IMR-90 (cell line): ENCODE measurements around the gene DGKE. TPM values are rescaled to one million over a fixed set of nuclear protein-coding genes. Genes with fewer than 3 reads are reported as not detected.

Source experiments
- ATAC-seq: fragments of 200-7000 bp; cut with Tn5 transposase; 2 replicates; pipeline ENCODE4 v1.9.1; 2020; ENCODE audit warnings: low read depth, mild to moderate bottlenecking, moderate library complexity
- BruUV-seq: library from RNA; stranded (reverse); fragments of 400-500 nt; replicated peaks from 2 replicates; lab custom pipeline; 2021; lab: Mats Ljungman, UMichigan
- CTCF ChIA-PET: fragments of 300-600 bp; formaldehyde crosslinking; extraction: SDS; loops from one replicate; lab custom pipeline; 2021; ENCODE audit warnings: antibody characterized with exemption; lab: Yijun Ruan, JAX
- POLR2A ChIA-PET: fragments of 300-600 bp; sonication (Branson Sonifier 250); formaldehyde crosslinking; loops from one replicate; lab custom pipeline; 2022; ENCODE audit warnings: antibody characterized with exemption; ENCODE audit not compliant: unreplicated experiment; lab: Charles Lee
- DNase-seq: peaks from one replicate; pipeline ENCODE4 v3.0.0; 2013
- H2AFZ ChIP-seq: replicated peaks from 2 replicates; pipeline ENCODE3; 2013; ENCODE audit warnings: low read length, mild to moderate bottlenecking; ENCODE audit not compliant: poor library complexity
- H2AK5ac ChIP-seq: 2 replicates; pipeline ENCODE4 v1.6.1; 2013; ENCODE audit warnings: low read depth, low read length, inconsistent platforms
- H2AK9ac ChIP-seq: replicated peaks from 2 replicates; pipeline ENCODE3; 2013; ENCODE audit warnings: mild to moderate bottlenecking, low read depth, low read length, moderate library complexity; ENCODE audit not compliant: poor library complexity
- H2BK120ac ChIP-seq: 2 replicates; pipeline ENCODE4 v1.6.1; 2013; ENCODE audit warnings: low read depth, low read length, inconsistent platforms
- H2BK15ac ChIP-seq: 3 replicates; pipeline ENCODE4 v1.6.1; 2013; ENCODE audit warnings: low read depth, low read length, inconsistent platforms
- H2BK20ac ChIP-seq: 2 replicates; pipeline ENCODE4 v1.6.1; 2013; ENCODE audit warnings: low read depth, mild to moderate bottlenecking, inconsistent platforms, low read length, moderate library complexity
- H2BK5ac ChIP-seq: 2 replicates; pipeline ENCODE4 v1.6.1; 2013; ENCODE audit warnings: mild to moderate bottlenecking, low read depth, low read length, inconsistent platforms; ENCODE audit not compliant: poor library complexity, severe bottlenecking
- H3K14ac ChIP-seq: replicated peaks from 2 replicates; pipeline ENCODE4 v1.6.1; 2013; ENCODE audit warnings: low read depth, low read length, inconsistent platforms
- H3K18ac ChIP-seq: 2 replicates; pipeline ENCODE4 v1.6.1; 2013; ENCODE audit warnings: low read depth, low read length, control low read depth
- H3K23ac ChIP-seq: 2 replicates; pipeline ENCODE4 v1.6.1; 2013; ENCODE audit warnings: low read depth, low read length, inconsistent platforms
- H3K27ac ChIP-seq: 2 replicates; pipeline ENCODE4 v1.5.1; 2013; ENCODE audit warnings: mild to moderate bottlenecking, control low read depth, low read length; ENCODE audit not compliant: insufficient read depth
- H3K27me3 ChIP-seq: 2 replicates; pipeline ENCODE4 v1.6.1; 2013; ENCODE audit warnings: low read length; ENCODE audit not compliant: control insufficient read depth, insufficient read depth
- H3K36me3 ChIP-seq: 2 replicates; pipeline ENCODE4 v1.6.1; 2013; ENCODE audit warnings: low read length, mixed read lengths; ENCODE audit not compliant: control insufficient read depth, insufficient read depth
- H3K4ac ChIP-seq: 2 replicates; pipeline ENCODE4 v1.6.1; 2013; ENCODE audit warnings: low read depth, low read length, inconsistent platforms
- H3K4me1 ChIP-seq: 2 replicates; pipeline ENCODE4 v1.6.1; 2013; ENCODE audit warnings: low read length, mixed read lengths; ENCODE audit not compliant: control insufficient read depth, insufficient read depth
- H3K4me2 ChIP-seq: 2 replicates; pipeline ENCODE4 v1.6.1; 2013; ENCODE audit warnings: low read depth, mild to moderate bottlenecking, control low read depth, low read length, moderate library complexity
- H3K4me3 ChIP-seq: 2 replicates; pipeline ENCODE4 v1.5.1; 2013; ENCODE audit warnings: low read depth, mild to moderate bottlenecking, control low read depth, low read length, moderate library complexity; ENCODE audit not compliant: insufficient read depth
- H3K56ac ChIP-seq: 2 replicates; pipeline ENCODE4 v1.6.1; 2013; ENCODE audit warnings: low read length, inconsistent platforms; ENCODE audit not compliant: insufficient read depth; ENCODE audit errors: extremely low read depth
- H3K79me1 ChIP-seq, 2 experiments: 2 replicates each; pipeline ENCODE4 v1.6.1; 2013; ENCODE audit warnings: low read length in 2 of 2, inconsistent platforms in 1 of 2, low read depth in 1 of 2
- H3K9ac ChIP-seq: 2 replicates; pipeline ENCODE4 v1.6.1; 2013; ENCODE audit warnings: low read depth, low read length, control low read depth
- H3K9me1 ChIP-seq: 2 replicates; pipeline ENCODE4 v1.6.1; 2013; ENCODE audit warnings: low read length, inconsistent platforms; ENCODE audit not compliant: insufficient read depth
- H3K9me3 ChIP-seq: 2 replicates; pipeline ENCODE4 v1.6.1; 2013; ENCODE audit warnings: low read length; ENCODE audit not compliant: control insufficient read depth, insufficient read depth
- H4K20me1 ChIP-seq: 2 replicates; pipeline ENCODE4 v1.6.1; 2013; ENCODE audit warnings: low read length, inconsistent platforms; ENCODE audit not compliant: insufficient read depth
- H4K5ac ChIP-seq: 2 replicates; pipeline ENCODE4 v1.6.1; 2013; ENCODE audit warnings: mild to moderate bottlenecking, low read depth, low read length, control low read depth
- H4K8ac ChIP-seq, 2 experiments: 2 replicates each; pipeline ENCODE4 v1.6.1; 2013; ENCODE audit warnings: low read depth in 2 of 2, low read length in 2 of 2, control low read depth in 1 of 2, inconsistent platforms in 1 of 2
- H4K91ac ChIP-seq: 2 replicates; pipeline ENCODE4 v1.6.1; 2013; ENCODE audit warnings: low read depth, low read length, inconsistent platforms; ENCODE audit not compliant: insufficient read depth
- BHLHE40 ChIP-seq: fragments of 150-350 bp; IDR thresholded peaks from 2 replicates; pipeline ENCODE4 v1.6.1; 2016; ENCODE audit warnings: mild to moderate bottlenecking, low read depth, low read length
- CHD1 ChIP-seq: IDR thresholded peaks from 2 replicates; pipeline ENCODE4 v1.6.1; 2012; ENCODE audit warnings: low read depth, low read length, improper control_type of control experiment
- MAZ ChIP-seq: IDR thresholded peaks from 2 replicates; pipeline ENCODE4 v1.6.1; 2012; ENCODE audit warnings: low read depth, mild to moderate bottlenecking, low read length, improper control_type of control experiment, moderate library complexity, borderline replicate concordance
- SMC3 ChIP-seq: fragments of 150-350 bp; IDR thresholded peaks from 2 replicates; pipeline ENCODE4 v1.6.1; 2016; ENCODE audit warnings: low read depth, mild to moderate bottlenecking, antibody characterized with exemption, low read length, moderate library complexity
- USF2 ChIP-seq: fragments of 150-350 bp; IDR thresholded peaks from 2 replicates; pipeline ENCODE4 v1.6.1; 2017; ENCODE audit warnings: mild to moderate bottlenecking, antibody characterized with exemption, low read length, low read depth
- WGBS, 2 experiments: methylation state at CpG; one replicate each; pipeline versions ENCODE4 v1.1.5 to v1.1.7; 2013; ENCODE audit warnings: missing lambda C conversion rate in 2 of 2; ENCODE audit not compliant: insufficient read length in 1 of 2; ENCODE audit errors: extremely low coverage in 2 of 2; 5-methylcytosine and 5-hydroxymethylcytosine counted together
- dilution Hi-C: fragments of 300-500 bp; cut with HindIII; formaldehyde crosslinking; loops from one replicate; pipeline ENCODE4 v1.14.3; 2018; ENCODE audit warnings: low sequenced_read_pairs; ENCODE audit not compliant: unreplicated experiment
- in situ Hi-C: fragments of 300-500 bp; cut with MboI; formaldehyde crosslinking; loops from 3 replicates; pipeline ENCODE4 v1.14.3; 2019; ENCODE audit warnings: low sequenced_read_pairs, inconsistent platforms, mixed read lengths
- intact Hi-C: fragments of 100-400 bp; cut with micrococcal nuclease; formaldehyde crosslinking; loops from 2 replicates; pipeline ENCODE4 v1.10.0; 2022
- polyA plus RNA-seq, 3 experiments: library from polyadenylated mRNA; depleted of rRNA; stranded (reverse); fragments of >200 nt; gene quantifications; 2 replicates each; pipeline ENCODE4 v1.2.3, GENCODE V29; 2012; ENCODE audit warnings: low replicate concordance in 1 of 3
- total RNA-seq: library from RNA; depleted of rRNA; stranded (reverse); fragments of >200 nt; gene quantifications from 2 replicates; pipeline ENCODE4 v1.2.3, GENCODE V29; 2012

The DGKE gene
- total and polyA plus RNA-seq, 2 of the 4 experiments (the other 2 are of a cell fraction): 3.9 to 5.0 TPM

GRCh38 chr17:56803071-56803470 is 30.9 kb upstream of the DGKE start:
- POLR2A ChIA-PET: no interaction called here
- no peak for DNase-seq
- no peak overlapping the region for H3K27ac ChIP-seq

More at GRCh38 chr17:56803071-56803470, 30.9 kb upstream of the DGKE start:
- no TSS peak for BruUV-seq
- no peak overlapping the region for H3K4me3 ChIP-seq
- TF ChIP-seq BHLHE40 (no peak), USF2 (no peak), SMC3 (no peak), MAZ (no peak), CHD1 (no peak)
- H3K14ac ChIP-seq: no peak overlapping the region
- no peak overlapping the region for H4K8ac ChIP-seq
- H2BK5ac ChIP-seq: no peak overlapping the region
- no peaks in the 10 kb centered on the region for H3K9me3 ChIP-seq
- CTCF ChIA-PET: no interaction called here
- no peak overlapping the region for H4K91ac ChIP-seq
- H3K4me1 ChIP-seq: peaks cover 2% of the 10 kb centered on the region; the same call in 1 of the 2 replicates
- no peak overlapping the region for H3K4me2 ChIP-seq
- no peaks in the 10 kb centered on the region for H3K27me3 ChIP-seq
- no peak overlapping the region for H3K9ac ChIP-seq
- WGBS, 2 experiments: no CpG with 5 or more reads among the region's 1 CpG
- dilution Hi-C loops: no loop called here
- H3K18ac ChIP-seq: no peak overlapping the region
- no peak overlapping the region for H2AK5ac ChIP-seq
- H3K9me1 ChIP-seq: 0 out of 2 replicates have a peak, but pooled peaks cover 7% of the 10 kb centered on the region
- H3K36me3 ChIP-seq: no peaks in the 10 kb centered on the region
- H2BK120ac ChIP-seq: no peak overlapping the region
- H3K56ac ChIP-seq: no peak overlapping the region
- no peaks in the 10 kb centered on the region for H4K20me1 ChIP-seq
- intact Hi-C loops: no loop called here
- no peak overlapping the region for H3K23ac ChIP-seq
- H3K4ac ChIP-seq: no peak overlapping the region
- H2BK15ac ChIP-seq: no peak overlapping the region
- in situ Hi-C loops: no loop called here
- no peak for ATAC-seq
- H2AFZ ChIP-seq: no peak overlapping the region
- no peak overlapping the region for H2BK20ac ChIP-seq
- H2AK9ac ChIP-seq: no peak overlapping the region
- no peak overlapping the region for H4K5ac ChIP-seq
- no peaks in the 10 kb centered on the region for H3K79me1 ChIP-seq
